GM23338 (cell line): Measurements from ENCODE around the gene DCPS. TPM values are rescaled to one million over a fixed set of nuclear protein-coding genes. Genes with fewer than 3 reads are reported as not detected.

Source experiments
- ATAC-seq: fragments of 200-7000 bp; cut with Tn5 transposase; 3 replicates; pipeline ENCODE4 v1.9.1; 2020
- DNase-seq: peaks from one replicate; pipeline ENCODE4 v3.0.0-alpha.2; 2015; ENCODE audit warnings: low spot score
- H2AFZ ChIP-seq: fragments of 200-600 bp; sonication (generic); 2 replicates; pipeline ENCODE4 v1.8.0; 2016; ENCODE audit warnings: antibody characterized with exemption, mild to moderate bottlenecking, moderate library complexity
- H3F3A ChIP-seq: fragments of 200-600 bp; sonication (generic); replicated peaks from 2 replicates; pipeline ENCODE4 v1.8.0; 2017; ENCODE audit warnings: antibody characterized with exemption, mixed run types, low read depth
- H3K27ac ChIP-seq: fragments of 200-600 bp; sonication (generic); 2 replicates; pipeline ENCODE4 v1.6.1; 2016; ENCODE audit warnings: low read depth
- H3K27me3 ChIP-seq: fragments of 200-600 bp; sonication (generic); 2 replicates; pipeline ENCODE4 v1.8.0; 2016; ENCODE audit warnings: mild to moderate bottlenecking, mixed run types, moderate library complexity; ENCODE audit not compliant: insufficient read depth
- H3K36me3 ChIP-seq: fragments of 200-600 bp; sonication (generic); 2 replicates; pipeline ENCODE4 v1.8.0; 2016; ENCODE audit warnings: mild to moderate bottlenecking; ENCODE audit not compliant: insufficient read depth
- H3K4me1 ChIP-seq: fragments of 200-600 bp; sonication (generic); 2 replicates; pipeline ENCODE4 v1.8.0; 2016; ENCODE audit warnings: mild to moderate bottlenecking, moderate library complexity; ENCODE audit not compliant: insufficient read depth
- H3K4me2 ChIP-seq: fragments of 200-600 bp; sonication (generic); 2 replicates; pipeline ENCODE4 v1.7.1; 2017; ENCODE audit warnings: mixed run types
- H3K4me3 ChIP-seq: fragments of 200-600 bp; sonication (generic); 2 replicates; pipeline ENCODE4 v1.6.1; 2016; ENCODE audit warnings: mixed run types
- H3K79me2 ChIP-seq: fragments of 200-600 bp; sonication (generic); replicated peaks from 2 replicates; pipeline ENCODE4 v1.8.0; 2017; ENCODE audit warnings: mild to moderate bottlenecking; ENCODE audit not compliant: insufficient read depth
- H3K9me2 ChIP-seq: fragments of 200-600 bp; sonication (generic); 2 replicates; pipeline ENCODE4 v1.8.0; 2017; ENCODE audit not compliant: insufficient read depth
- H4K20me1 ChIP-seq: fragments of 200-600 bp; sonication (generic); replicated peaks from 2 replicates; pipeline ENCODE4 v1.8.0; 2017; ENCODE audit warnings: mild to moderate bottlenecking; ENCODE audit not compliant: insufficient read depth
- H3K27ac Mint-ChIP-seq: 2 replicates; pipeline ENCODE4 v1.8.0; 2020; ENCODE audit warnings: inconsistent platforms, mild to moderate bottlenecking, moderate library complexity, mixed read lengths
- H3K27me3 Mint-ChIP-seq: 3 replicates; pipeline ENCODE4 v1.8.0; 2022; ENCODE audit warnings: low read depth, mild to moderate bottlenecking, moderate library complexity, mixed read lengths, inconsistent platforms; ENCODE audit not compliant: insufficient read depth, poor library complexity
- H3K36me3 Mint-ChIP-seq: 3 replicates; pipeline ENCODE4 v1.8.0; 2021; ENCODE audit warnings: low read depth, mild to moderate bottlenecking, inconsistent platforms, moderate library complexity, mixed read lengths
- H3K4me1 Mint-ChIP-seq: 3 replicates; pipeline ENCODE4 v1.8.0; 2020; ENCODE audit warnings: mild to moderate bottlenecking, inconsistent platforms, mixed read lengths
- H3K4me3 Mint-ChIP-seq: 3 replicates; pipeline ENCODE4 v1.8.0; 2021; ENCODE audit warnings: moderate library complexity, mild to moderate bottlenecking, inconsistent platforms, mixed read lengths
- H3K9me3 Mint-ChIP-seq: 3 replicates; pipeline ENCODE4 v1.8.0; 2020; ENCODE audit warnings: moderate library complexity, mild to moderate bottlenecking, inconsistent platforms, mixed read lengths
- CREB1 ChIP-seq: fragments of 250-450 bp; sonication (Bioruptor Pico); IDR thresholded peaks from 2 replicates; pipeline ENCODE4 v1.5.0; 2020; ENCODE audit warnings: low read depth, mild to moderate bottlenecking, moderate library complexity
- EZH2 ChIP-seq: fragments of 200-600 bp; sonication (generic); IDR thresholded peaks from one replicate; pipeline ENCODE4 v1.8.0; 2017; ENCODE audit warnings: antibody characterized with exemption, mild to moderate bottlenecking, low read depth; ENCODE audit not compliant: unreplicated experiment
- EZH2phosphoT487 ChIP-seq: fragments of 200-600 bp; sonication (generic); IDR thresholded peaks from one replicate; pipeline ENCODE4 v1.8.1; 2018; ENCODE audit warnings: antibody characterized with exemption; ENCODE audit not compliant: unreplicated experiment
- JUNB ChIP-seq: IDR thresholded peaks from one replicate; pipeline ENCODE4 v1.6.1; 2016; ENCODE audit warnings: antibody characterized with exemption; ENCODE audit not compliant: unreplicated experiment
- NANOG ChIP-seq: IDR thresholded peaks from 2 replicates; pipeline ENCODE4 v1.6.1; 2016; ENCODE audit warnings: antibody characterized with exemption, borderline replicate concordance
- POLR2AphosphoS5 ChIP-seq: IDR thresholded peaks from 2 replicates; pipeline ENCODE4 v1.6.1; 2016; ENCODE audit warnings: antibody characterized with exemption, low read depth
- STAT1 ChIP-seq: IDR thresholded peaks from one replicate; pipeline ENCODE4 v1.6.1; 2016; ENCODE audit warnings: antibody characterized with exemption; ENCODE audit not compliant: unreplicated experiment
- ZNF114 ChIP-seq: fragments of 250-450 bp; sonication (Bioruptor Pico); IDR thresholded peaks from 2 replicates; pipeline ENCODE4 v1.5.0; 2020; ENCODE audit warnings: mild to moderate bottlenecking, moderate library complexity
- ZNF331 ChIP-seq: fragments of 250-450 bp; sonication (Bioruptor Pico); IDR thresholded peaks from 2 replicates; pipeline ENCODE4 v1.5.0; 2020; ENCODE audit warnings: low read depth, mild to moderate bottlenecking, moderate library complexity
- polyA plus RNA-seq: library from polyadenylated mRNA; unstranded; fragments of >200 nt; fragmentation: Nextera tagmentation; extraction: Ambion mirVana; gene quantifications from 2 replicates; pipeline ENCODE4 v1.2.1, GENCODE V29; 2016
- total RNA-seq: library from RNA; depleted of rRNA; stranded (reverse); fragments of >200 nt; shearing (Covaris generic); gene quantifications from 2 replicates; pipeline ENCODE4 v1.2.3, GENCODE V29; 2014
- TF ChIP-seq, protein P1 (sequence below): IDR thresholded peaks from 2 replicates; pipeline ENCODE4 v1.6.1; 2016; ENCODE audit warnings: antibody characterized with exemption
- TF ChIP-seq, protein P2 (sequence below): IDR thresholded peaks from one replicate; pipeline ENCODE4 v1.6.1; 2018; ENCODE audit warnings: antibody characterized with exemption; ENCODE audit not compliant: unreplicated experiment
- TF ChIP-seq, protein P3 (sequence below): fragments of 250-450 bp; sonication (Bioruptor Pico); IDR thresholded peaks from 2 replicates; pipeline ENCODE4 v1.5.0; 2020; ENCODE audit warnings: mild to moderate bottlenecking, moderate library complexity

Gene DCPS
- total and polyA plus RNA-seq, 2 experiments from 2014 or later, result 26.8 to 46.4 TPM

DNA sequence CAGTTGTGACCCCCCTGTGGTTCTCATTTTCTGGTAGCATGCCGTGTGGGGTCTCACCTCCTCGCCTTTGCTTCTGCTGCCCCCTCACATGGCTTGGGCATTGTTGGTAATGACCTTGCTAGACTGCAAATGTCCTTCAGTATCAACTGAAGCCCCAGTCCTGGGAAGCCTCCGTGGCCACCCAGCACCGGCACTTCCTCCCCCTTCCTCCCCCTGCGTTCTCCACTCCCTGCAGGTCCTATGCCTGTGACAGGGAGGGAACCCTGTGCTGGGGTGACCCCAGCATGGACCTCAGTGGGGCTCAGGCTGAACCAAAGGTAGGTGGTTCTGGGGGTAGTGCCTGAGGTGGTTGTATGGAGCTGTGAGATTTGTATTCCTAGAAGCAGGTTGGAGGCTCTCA lies 57.5 kb downstream of the DCPS start (continued):
- no peak for TF ChIP-seq STAT1
- no peak for TF ChIP-seq EZH2
- TF ChIP-seq ZNF331 (CRISPR knock-in tag), result no peak
- TF ChIP-seq EZH2phosphoT487, result no peak
- TF ChIP-seq POLR2AphosphoS5, result no peak
- no peak for TF ChIP-seq CREB1 (CRISPR knock-in tag)
- TF ChIP-seq, protein P1, sequence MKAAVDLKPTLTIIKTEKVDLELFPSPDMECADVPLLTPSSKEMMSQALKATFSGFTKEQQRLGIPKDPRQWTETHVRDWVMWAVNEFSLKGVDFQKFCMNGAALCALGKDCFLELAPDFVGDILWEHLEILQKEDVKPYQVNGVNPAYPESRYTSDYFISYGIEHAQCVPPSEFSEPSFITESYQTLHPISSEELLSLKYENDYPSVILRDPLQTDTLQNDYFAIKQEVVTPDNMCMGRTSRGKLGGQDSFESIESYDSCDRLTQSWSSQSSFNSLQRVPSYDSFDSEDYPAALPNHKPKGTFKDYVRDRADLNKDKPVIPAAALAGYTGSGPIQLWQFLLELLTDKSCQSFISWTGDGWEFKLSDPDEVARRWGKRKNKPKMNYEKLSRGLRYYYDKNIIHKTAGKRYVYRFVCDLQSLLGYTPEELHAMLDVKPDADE, result no peak
- TF ChIP-seq NANOG, result no peak
- no peak for TF ChIP-seq JUNB
- TF ChIP-seq ZNF114 (CRISPR knock-in tag), result no peak

DNA sequence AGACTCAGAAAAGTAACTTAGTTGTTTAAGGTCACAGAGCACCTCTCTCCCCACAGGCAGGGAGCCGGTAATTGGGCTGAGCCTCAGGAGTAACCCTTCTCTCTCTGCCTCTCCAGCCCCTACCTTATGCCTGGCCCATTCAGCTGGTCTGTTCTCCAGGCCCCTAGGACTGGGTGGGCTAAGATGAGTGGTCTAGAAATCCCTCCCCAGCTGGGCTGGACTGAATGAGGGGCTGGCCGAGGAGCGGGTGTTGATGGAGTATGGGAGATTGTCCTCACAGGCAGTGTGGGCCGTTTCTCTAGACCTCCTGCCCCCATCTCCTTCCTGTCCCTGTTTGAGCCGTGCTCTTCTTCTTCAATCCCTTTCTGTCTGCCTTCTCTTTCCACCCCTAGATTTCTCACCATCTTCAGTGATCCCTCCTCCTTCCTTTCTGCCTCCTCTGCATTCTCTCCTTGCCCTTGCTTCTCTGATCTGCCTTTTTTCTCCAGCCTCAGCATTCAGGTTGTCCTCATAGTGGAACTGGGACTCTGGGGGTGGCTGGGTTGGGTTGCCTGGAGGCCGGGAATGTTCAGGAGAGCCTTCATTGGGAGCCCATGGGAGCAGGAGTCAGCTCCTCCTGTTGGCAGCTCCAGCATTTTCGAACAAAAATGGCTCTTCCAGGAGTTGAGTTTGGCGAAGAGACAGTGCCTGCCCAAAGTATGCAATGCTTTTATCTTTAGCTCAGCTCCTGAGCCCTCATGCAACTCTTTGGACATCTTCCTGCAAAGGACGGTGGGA lies 59.2 kb downstream of the DCPS start:
- Histone ChIP-seq H3K36me3 (no peaks in the 10 kb centered on the region), H3K4me2 (no peak overlapping the region)
- TF ChIP-seq NANOG, result no peak
- TF ChIP-seq, protein P2, sequence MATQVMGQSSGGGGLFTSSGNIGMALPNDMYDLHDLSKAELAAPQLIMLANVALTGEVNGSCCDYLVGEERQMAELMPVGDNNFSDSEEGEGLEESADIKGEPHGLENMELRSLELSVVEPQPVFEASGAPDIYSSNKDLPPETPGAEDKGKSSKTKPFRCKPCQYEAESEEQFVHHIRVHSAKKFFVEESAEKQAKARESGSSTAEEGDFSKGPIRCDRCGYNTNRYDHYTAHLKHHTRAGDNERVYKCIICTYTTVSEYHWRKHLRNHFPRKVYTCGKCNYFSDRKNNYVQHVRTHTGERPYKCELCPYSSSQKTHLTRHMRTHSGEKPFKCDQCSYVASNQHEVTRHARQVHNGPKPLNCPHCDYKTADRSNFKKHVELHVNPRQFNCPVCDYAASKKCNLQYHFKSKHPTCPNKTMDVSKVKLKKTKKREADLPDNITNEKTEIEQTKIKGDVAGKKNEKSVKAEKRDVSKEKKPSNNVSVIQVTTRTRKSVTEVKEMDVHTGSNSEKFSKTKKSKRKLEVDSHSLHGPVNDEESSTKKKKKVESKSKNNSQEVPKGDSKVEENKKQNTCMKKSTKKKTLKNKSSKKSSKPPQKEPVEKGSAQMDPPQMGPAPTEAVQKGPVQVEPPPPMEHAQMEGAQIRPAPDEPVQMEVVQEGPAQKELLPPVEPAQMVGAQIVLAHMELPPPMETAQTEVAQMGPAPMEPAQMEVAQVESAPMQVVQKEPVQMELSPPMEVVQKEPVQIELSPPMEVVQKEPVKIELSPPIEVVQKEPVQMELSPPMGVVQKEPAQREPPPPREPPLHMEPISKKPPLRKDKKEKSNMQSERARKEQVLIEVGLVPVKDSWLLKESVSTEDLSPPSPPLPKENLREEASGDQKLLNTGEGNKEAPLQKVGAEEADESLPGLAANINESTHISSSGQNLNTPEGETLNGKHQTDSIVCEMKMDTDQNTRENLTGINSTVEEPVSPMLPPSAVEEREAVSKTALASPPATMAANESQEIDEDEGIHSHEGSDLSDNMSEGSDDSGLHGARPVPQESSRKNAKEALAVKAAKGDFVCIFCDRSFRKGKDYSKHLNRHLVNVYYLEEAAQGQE, result no peak
- TF ChIP-seq, protein P3, sequence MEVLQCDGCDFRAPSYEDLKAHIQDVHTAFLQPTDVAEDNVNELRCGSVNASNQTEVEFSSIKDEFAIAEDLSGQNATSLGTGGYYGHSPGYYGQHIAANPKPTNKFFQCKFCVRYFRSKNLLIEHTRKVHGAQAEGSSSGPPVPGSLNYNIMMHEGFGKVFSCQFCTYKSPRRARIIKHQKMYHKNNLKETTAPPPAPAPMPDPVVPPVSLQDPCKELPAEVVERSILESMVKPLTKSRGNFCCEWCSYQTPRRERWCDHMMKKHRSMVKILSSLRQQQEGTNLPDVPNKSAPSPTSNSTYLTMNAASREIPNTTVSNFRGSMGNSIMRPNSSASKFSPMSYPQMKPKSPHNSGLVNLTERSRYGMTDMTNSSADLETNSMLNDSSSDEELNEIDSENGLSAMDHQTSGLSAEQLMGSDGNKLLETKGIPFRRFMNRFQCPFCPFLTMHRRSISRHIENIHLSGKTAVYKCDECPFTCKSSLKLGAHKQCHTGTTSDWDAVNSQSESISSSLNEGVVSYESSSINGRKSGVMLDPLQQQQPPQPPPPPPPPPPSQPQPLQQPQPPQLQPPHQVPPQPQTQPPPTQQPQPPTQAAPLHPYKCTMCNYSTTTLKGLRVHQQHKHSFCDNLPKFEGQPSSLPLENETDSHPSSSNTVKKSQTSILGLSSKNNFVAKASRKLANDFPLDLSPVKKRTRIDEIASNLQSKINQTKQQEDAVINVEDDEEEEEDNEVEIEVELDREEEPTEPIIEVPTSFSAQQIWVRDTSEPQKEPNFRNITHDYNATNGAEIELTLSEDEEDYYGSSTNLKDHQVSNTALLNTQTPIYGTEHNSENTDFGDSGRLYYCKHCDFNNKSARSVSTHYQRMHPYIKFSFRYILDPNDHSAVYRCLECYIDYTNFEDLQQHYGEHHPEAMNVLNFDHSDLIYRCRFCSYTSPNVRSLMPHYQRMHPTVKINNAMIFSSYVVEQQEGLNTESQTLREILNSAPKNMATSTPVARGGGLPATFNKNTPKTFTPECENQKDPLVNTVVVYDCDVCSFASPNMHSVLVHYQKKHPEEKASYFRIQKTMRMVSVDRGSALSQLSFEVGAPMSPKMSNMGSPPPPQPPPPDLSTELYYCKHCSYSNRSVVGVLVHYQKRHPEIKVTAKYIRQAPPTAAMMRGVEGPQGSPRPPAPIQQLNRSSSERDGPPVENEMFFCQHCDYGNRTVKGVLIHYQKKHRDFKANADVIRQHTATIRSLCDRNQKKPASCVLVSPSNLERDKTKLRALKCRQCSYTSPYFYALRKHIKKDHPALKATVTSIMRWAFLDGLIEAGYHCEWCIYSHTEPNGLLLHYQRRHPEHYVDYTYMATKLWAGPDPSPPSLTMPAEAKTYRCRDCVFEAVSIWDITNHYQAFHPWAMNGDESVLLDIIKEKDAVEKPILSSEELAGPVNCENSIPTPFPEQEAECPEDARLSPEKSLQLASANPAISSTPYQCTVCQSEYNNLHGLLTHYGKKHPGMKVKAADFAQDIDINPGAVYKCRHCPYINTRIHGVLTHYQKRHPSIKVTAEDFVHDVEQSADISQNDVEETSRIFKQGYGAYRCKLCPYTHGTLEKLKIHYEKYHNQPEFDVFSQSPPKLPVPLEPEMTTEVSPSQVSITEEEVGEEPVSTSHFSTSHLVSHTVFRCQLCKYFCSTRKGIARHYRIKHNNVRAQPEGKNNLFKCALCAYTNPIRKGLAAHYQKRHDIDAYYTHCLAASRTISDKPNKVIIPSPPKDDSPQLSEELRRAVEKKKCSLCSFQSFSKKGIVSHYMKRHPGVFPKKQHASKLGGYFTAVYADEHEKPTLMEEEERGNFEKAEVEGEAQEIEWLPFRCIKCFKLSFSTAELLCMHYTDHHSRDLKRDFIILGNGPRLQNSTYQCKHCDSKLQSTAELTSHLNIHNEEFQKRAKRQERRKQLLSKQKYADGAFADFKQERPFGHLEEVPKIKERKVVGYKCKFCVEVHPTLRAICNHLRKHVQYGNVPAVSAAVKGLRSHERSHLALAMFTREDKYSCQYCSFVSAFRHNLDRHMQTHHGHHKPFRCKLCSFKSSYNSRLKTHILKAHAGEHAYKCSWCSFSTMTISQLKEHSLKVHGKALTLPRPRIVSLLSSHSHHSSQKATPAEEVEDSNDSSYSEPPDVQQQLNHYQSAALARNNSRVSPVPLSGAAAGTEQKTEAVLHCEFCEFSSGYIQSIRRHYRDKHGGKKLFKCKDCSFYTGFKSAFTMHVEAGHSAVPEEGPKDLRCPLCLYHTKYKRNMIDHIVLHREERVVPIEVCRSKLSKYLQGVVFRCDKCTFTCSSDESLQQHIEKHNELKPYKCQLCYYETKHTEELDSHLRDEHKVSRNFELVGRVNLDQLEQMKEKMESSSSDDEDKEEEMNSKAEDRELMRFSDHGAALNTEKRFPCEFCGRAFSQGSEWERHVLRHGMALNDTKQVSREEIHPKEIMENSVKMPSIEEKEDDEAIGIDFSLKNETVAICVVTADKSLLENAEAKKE (CRISPR knock-in tag), result no peak
- no peak for TF ChIP-seq POLR2AphosphoS5
- no peak for TF ChIP-seq ZNF331 (CRISPR knock-in tag)

More for the DNA sequence above, 59.2 kb downstream of the DCPS start:
- Histone ChIP-seq H3K4me1 (peaks cover 7% of the 10 kb centered on the region), H2AFZ (no peak overlapping the region), H4K20me1 (no peaks in the 10 kb centered on the region; the same call in 1 of the 2 replicates), H3F3A (no peaks in the 10 kb centered on the region), H3K79me2 (peaks cover 24% of the 10 kb centered on the region), H3K27ac (no peak overlapping the region), H3K27me3 (no peaks in the 10 kb centered on the region), H3K4me3 (no peak overlapping the region), H3K9me2 (no peaks in the 10 kb centered on the region)
- H3K27me3 Mint-ChIP-seq, result peaks cover 8% of the 10 kb centered on the region
- no peak for DNase-seq
- peaks cover 56% of the 10 kb centered on the region for H3K4me1 Mint-ChIP-seq
- no peak overlapping the region; the same call in 1 of the 2 replicates for H3K27ac Mint-ChIP-seq
- ATAC-seq, result no peak
- no peak overlapping the region for H3K4me3 Mint-ChIP-seq
- no peaks in the 10 kb centered on the region; the same call in 2 of the 3 replicates for H3K36me3 Mint-ChIP-seq
- no peaks in the 10 kb centered on the region for H3K9me3 Mint-ChIP-seq
